ENCODE results near the gene GCAT. TPM values are rescaled to one million over a fixed set of nuclear protein-coding genes. Genes with fewer than 3 reads are reported as not detected.

Gene GCAT
- total and polyA plus RNA-seq, 2 of the 13 experiments (the other 11 are each of a cell fraction or from before 2014, with no cell fraction given) = 28.0 to 50.3 TPM

GRCh38 chr22:37831472-37831871 is 23.7 kb downstream of the GCAT start (continued):
- TF ChIP-seq AGO2 (optimal IDR thresholded peaks at IDR 0.05; ENCODE audit: low read depth, low read length) = peak; percentile 69
- no peak for TF ChIP-seq ZBTB20 (CRISPR knock-in tag; IDR thresholded peaks at IDR 0.05; ENCODE audit: borderline replicate concordance, low read depth)

GRCh38 chr22:37832022-37832857 is 24.5 kb downstream of the GCAT start:
- no peak overlapping the region for H2AFZ ChIP-seq (ENCODE audit: low read length)
- H3K79me2 ChIP-seq (ENCODE audit: insufficient read depth, low read length) = no peaks in the 10 kb centered on the region
- DNase-seq (ENCODE audit: low spot score) (peak; percentile 35), ATAC-seq (peak; percentile 80), FAIRE-seq (no peak)
- in situ Hi-C loops (cut with HindIII; ENCODE audit: extremely low pct_ligation_motif_present, low pct_unique_long_range_greater_than_20kb) (no loop called here), intact Hi-C loops (cut with micrococcal nuclease; ENCODE audit: unreplicated experiment) (no loop called here)
- peaks cover 34 to 57% of the 10 kb centered on the region in 2 experiments for H3K36me3 ChIP-seq (replicated peaks in 1 of 2; ENCODE audit: control insufficient read depth in 1 of 2, insufficient read depth in 2 of 2, low read length in 2 of 2)
- no peaks in the 10 kb centered on the region for H3K27me3 ChIP-seq (ENCODE audit: control insufficient read depth in 1 of 2, insufficient read depth in 2 of 2, low read length in 2 of 2)
- no TSS peak for BruUV-seq (replicated peaks)
- H3K9ac ChIP-seq (ENCODE audit: insufficient read depth, low read depth, low read length) = peak overlapping the region; percentile 34; the same call in 1 of the 2 replicates
- ChIA-PET CTCF (ENCODE audit: low intra/inter-chr PET ratio, low total read pairs) (no interaction called here), POLR2A (interaction anchor here (1.3 kb wide), 1 partner anchor 9 kb away, joined by 3 read pairs; the partner anchor contains the start of gene GALR3)
- WGBS (ENCODE audit: low lambda C conversion rate) = 49% methylated on average over 9 of the region's 16 CpGs
- peak overlapping the region; percentile 22; the same call in 1 of the 2 replicates for H3K4me2 ChIP-seq (ENCODE audit: low read depth, low read length)
- no peaks in the 10 kb centered on the region for H3K9me3 ChIP-seq (ENCODE audit: low read length)
- no peak overlapping the region for H3K4me3 ChIP-seq (replicated peaks in 1 of 3; ENCODE audit: insufficient read depth in 1 of 3, low read depth in 2 of 3, low read length in 3 of 3)
- peak overlapping the region; percentile 74 for H3K27ac ChIP-seq (ENCODE audit: extremely low read length, insufficient read depth, low read length)
- H3K4me1 ChIP-seq (ENCODE audit: insufficient read depth, low read length) = peaks cover 30% of the 10 kb centered on the region
- no peaks in the 10 kb centered on the region for H4K20me1 ChIP-seq (ENCODE audit: insufficient read depth, low read length)
- TF ChIP-seq MYC (CRISPR knock-in tag; IDR thresholded peaks at IDR 0.05; ENCODE audit: borderline replicate concordance) (0 out of 2 replicates have a peak, but pooled peaks have one; percentile 39), NFRKB (IDR thresholded peaks at IDR 0.05) (no peak), ZHX1 (CRISPR knock-in tag; IDR thresholded peaks at IDR 0.05; ENCODE audit: low read depth) (no peak), HOXA7 (CRISPR knock-in tag; IDR thresholded peaks at IDR 0.05) (no peak), CTCF (CRISPR knock-in tag; IDR thresholded peaks at IDR 0.05) (peak; percentile 41), ZBTB33 (CRISPR knock-in tag; IDR thresholded peaks at IDR 0.05) (peak; percentile 74), ZSCAN25 (CRISPR knock-in tag; IDR thresholded peaks at IDR 0.05) (no peak), PRPF4 (IDR thresholded peaks at IDR 0.05; ENCODE audit: low read depth, low read length, poor library complexity, severe bottlenecking) (no peak), EP300 (IDR thresholded peaks at IDR 0.05; ENCODE audit: low read depth in 2 of 2, low read length in 2 of 2) (0 out of 4 replicates have a peak, but pooled peaks of 1 of the 2 experiments have one; percentile 44), EP300 (CRISPR knock-in tag; IDR thresholded peaks at IDR 0.05; ENCODE audit: borderline replicate concordance) (no peak), NCOR1 (IDR thresholded peaks at IDR 0.05; ENCODE audit: borderline replicate concordance, low read length) (peak; percentile 39; the same call in 1 of the 2 replicates), HNF4A (CRISPR knock-in tag; IDR thresholded peaks at IDR 0.05) (peak; percentile 8; the same call in 1 of the 2 replicates), NR2F6 (IDR thresholded peaks at IDR 0.05) (peak; percentile 48; the same call in 1 of the 2 replicates), NR2F6 (CRISPR knock-in tag; IDR thresholded peaks at IDR 0.05) (peak; percentile 57; the same call in 1 of the 2 replicates)
